ENCODE data around the gene TENT4B.

DNA sequence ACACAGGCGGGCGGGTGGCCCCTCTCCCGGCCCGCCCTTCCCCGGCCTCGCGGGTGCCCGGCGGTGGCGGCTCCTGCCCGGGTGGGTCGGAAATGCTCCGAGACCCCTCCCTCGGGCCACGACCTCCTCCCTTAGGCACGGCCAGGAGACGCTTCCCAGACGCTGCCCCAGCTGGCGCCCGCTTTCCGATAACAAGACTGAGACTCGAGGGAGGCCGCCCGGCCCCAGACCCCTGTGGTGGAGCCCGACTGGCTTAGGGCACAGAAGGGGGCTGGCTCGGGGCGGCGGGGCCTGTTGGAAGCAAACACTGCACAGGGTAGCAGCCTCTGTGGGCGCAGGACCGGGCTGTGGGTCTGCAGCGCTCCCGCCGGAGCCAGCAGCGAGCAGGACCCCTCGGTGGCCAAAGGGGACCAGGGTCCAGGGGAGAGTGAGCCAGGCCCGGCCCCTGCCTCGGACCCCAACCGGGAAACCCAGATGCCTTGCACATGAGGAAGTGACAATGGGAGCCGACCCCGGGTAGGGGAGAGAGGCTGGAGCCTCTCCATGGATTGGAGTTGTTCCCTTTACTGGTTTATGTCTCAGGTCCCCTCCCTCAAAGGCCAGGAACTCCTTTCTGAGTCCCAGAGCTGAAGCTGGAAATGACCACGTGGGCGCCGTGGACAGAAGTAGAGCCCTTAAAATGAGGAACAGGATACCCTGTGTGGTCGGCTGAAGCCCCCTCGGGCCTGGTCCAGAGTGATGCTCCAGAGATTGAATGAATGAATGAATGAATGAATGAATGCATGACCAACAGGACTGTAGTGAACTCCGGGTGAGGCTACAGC, 93.4 kb downstream of the TENT4B start:
- TF ChIP-seq POLR2A (IDR thresholded peaks at IDR 0.05) (no peak), POLR2AphosphoS5 (IDR thresholded peaks at IDR 0.05) (no peak)

All from breast epithelium (tissue), 3 donors.